HG03159 (cell line): ENCODE results near the gene TUBA4B.

ENCODE experiments used
- ATAC-seq: cut with Tn5 transposase; IDR thresholded peaks from one replicate; pipeline ENCODE4 v1.9.1; 2021; ENCODE audit warnings: mild to moderate bottlenecking, moderate library complexity; ENCODE audit not compliant: unreplicated experiment

The TUBA4B gene

GRCh38 chr2:219290381-219291171 lies 37.5 kb downstream of the TUBA4B start:
- ATAC-seq = no peak

GRCh38 chr2:219291394-219291793 lies 38.4 kb downstream of the TUBA4B start:
- no peak for ATAC-seq

GRCh38 chr2:219291910-219292490 lies 39.0 kb downstream of the TUBA4B start:
- no peak for ATAC-seq

- ATAC-seq = no peak
These were observed 39.6 kb downstream of the TUBA4B start for GRCh38 chr2:219292616-219293015.

GRCh38 chr2:219293736-219294231 lies 40.7 kb downstream of the TUBA4B start:
- ATAC-seq = no peak

GRCh38 chr2:219294356-219295351 lies 41.6 kb downstream of the TUBA4B start:
- peak; percentile 90 for ATAC-seq

- ATAC-seq = no peak
These were observed 43.1 kb downstream of the TUBA4B start for GRCh38 chr2:219296142-219296541.

GRCh38 chr2:219296631-219297391 lies 43.8 kb downstream of the TUBA4B start:
- no peak for ATAC-seq

GRCh38 chr2:219297766-219298456 lies 44.9 kb downstream of the TUBA4B start:
- ATAC-seq = no peak

- ATAC-seq = peak; percentile 48
These were observed 45.8 kb downstream of the TUBA4B start for GRCh38 chr2:219298759-219299371.

GRCh38 chr2:219299372-219299760 lies 46.3 kb downstream of the TUBA4B start:
- no peak for ATAC-seq

GRCh38 chr2:219300022-219300421 lies 47.0 kb downstream of the TUBA4B start:
- no peak for ATAC-seq

GRCh38 chr2:219302412-219302968 lies 49.4 kb downstream of the TUBA4B start:
- no peak for ATAC-seq

- no peak for ATAC-seq
These were observed 51.2 kb downstream of the TUBA4B start for GRCh38 chr2:219304223-219304622.

GRCh38 chr2:219306047-219306446 lies 53.0 kb downstream of the TUBA4B start:
- ATAC-seq = no peak

- ATAC-seq = no peak
These were observed 55.4 kb downstream of the TUBA4B start for GRCh38 chr2:219308142-219309101.

GRCh38 chr2:219309278-219309677 lies 56.2 kb downstream of the TUBA4B start, which contains the start of gene PTPRN:
Gene PTPRN (minus strand): TSS chr2:219309401. CDS start chr2:219309332, 69 bp downstream.
- ATAC-seq = no peak
